ENCODE data around the gene TRAF4. TPM values are rescaled to one million over a fixed set of nuclear protein-coding genes. Genes with fewer than 3 reads are reported as not detected.

The TRAF4 gene
- total and polyA plus RNA-seq, 2 donors (not counting 3 experiments of a cell fraction or from before 2014, with no cell fraction given) = 79.5 to 83.9 TPM

DNA sequence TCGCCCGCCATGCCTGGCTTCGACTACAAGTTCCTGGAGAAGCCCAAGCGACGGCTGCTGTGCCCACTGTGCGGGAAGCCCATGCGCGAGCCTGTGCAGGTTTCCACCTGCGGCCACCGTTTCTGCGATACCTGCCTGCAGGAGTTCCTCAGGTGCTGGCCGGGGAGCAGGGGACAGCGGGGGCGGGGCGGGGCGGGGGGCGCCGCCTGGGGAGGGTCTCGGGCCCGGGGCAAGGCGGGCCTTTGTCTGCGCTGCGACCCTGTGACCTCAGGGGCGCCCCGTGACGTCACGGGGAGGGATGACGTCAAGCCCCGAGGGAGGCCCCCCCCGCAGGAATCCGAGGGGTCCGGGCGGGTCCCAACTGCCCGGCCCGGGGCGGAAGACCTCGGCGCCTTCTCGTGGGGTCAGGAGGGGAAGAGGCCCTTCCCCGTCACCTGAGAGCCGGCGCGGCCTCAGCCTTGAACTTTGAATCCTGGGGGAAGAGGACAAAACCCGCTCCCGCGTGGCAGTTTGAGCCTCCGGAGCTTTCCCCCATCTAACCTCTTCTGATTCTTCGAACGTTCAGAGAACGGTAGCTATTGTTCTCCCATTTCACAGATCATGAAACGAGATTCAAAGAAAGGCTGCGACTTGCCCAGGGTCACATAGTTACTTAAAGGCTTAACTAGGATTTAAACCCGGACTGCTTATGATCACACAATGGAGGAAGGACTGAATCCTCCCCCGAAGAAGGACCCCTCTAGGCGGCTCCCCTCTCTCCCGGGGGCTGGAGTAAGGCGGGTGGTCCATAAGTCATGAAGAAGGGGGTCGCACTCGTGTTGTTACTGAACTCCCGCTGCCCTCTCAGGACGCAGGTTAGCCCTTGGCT is 527 bp downstream of the TRAF4 start:
- peak overlapping the region; percentile 91 for H3K9ac ChIP-seq (replicated peaks; ENCODE audit: extremely low read depth, insufficient read depth, low read length)
- TSS peak; percentile 56 for BruUV-seq (replicated peaks)
- H3K79me2 ChIP-seq (ENCODE audit: control insufficient read depth, insufficient read depth, low read length) = peaks cover 31% of the 10 kb centered on the region
- DNase-seq (ENCODE audit: low read depth, low spot score) (peak; percentile 51), FAIRE-seq (peak; percentile 72)
- CTCF ChIA-PET = interaction anchor here (2.9 to 16.6 kb wide), 2 partner anchors 15 to 19 kb away, joined by 15 to 602 read pairs; partner anchors contain the start of genes NEK8 and TLCD1
- peak overlapping the region; percentile 86 for H3K27ac ChIP-seq (ENCODE audit: insufficient read depth, low read depth, low read length)
- H4K20me1 ChIP-seq (replicated peaks; ENCODE audit: control insufficient read depth, extremely low read depth, insufficient read depth, low read length) = no peaks in the 10 kb centered on the region
- H3K4me1 ChIP-seq (ENCODE audit: control insufficient read depth, extremely low read depth, insufficient read depth, low read length) = peaks cover 28% of the 10 kb centered on the region
- intact Hi-C loops (cut with micrococcal nuclease) = no loop called here
- H3K27me3 ChIP-seq (ENCODE audit: control insufficient read depth in 2 of 2, insufficient read depth in 2 of 2, low read length in 2 of 2) = no peaks in the 10 kb centered on the region
- POLR2A ChIA-PET = interaction anchor here (1.0 to 6.3 kb wide), 4 partner anchors 15 to 25 kb away, joined by 3 to 45 read pairs (median 5); partner anchors contain the start of genes NEK8, RPL23A and TLCD1
- no peaks in the 10 kb centered on the region for H3K9me1 ChIP-seq (replicated peaks; ENCODE audit: control insufficient read depth, extremely low read depth, insufficient read depth, low read length)
- dilution Hi-C loops (cut with MboI; ENCODE audit: extremely low pct_ligation_motif_present, low sequenced_read_pairs) = no loop called here
- peak overlapping the region; percentile 1 for H2AFZ ChIP-seq (ENCODE audit: low read depth, low read length)
- no peaks in the 10 kb centered on the region for H3K9me3 ChIP-seq (replicated peaks; ENCODE audit: control insufficient read depth, insufficient read depth, low read length)
- peak overlapping the region; percentile 77 to 94 (median 86) for H3K4me3 ChIP-seq (replicated peaks in 1 of 3; ENCODE audit: insufficient read depth in 1 of 3, low read depth in 1 of 3, low read length in 3 of 3)
- H3K4me2 ChIP-seq (ENCODE audit: insufficient read depth, low read length) = peak overlapping the region; percentile 84
- TF ChIP-seq FOS (IDR thresholded peaks at IDR 0.05; ENCODE audit: borderline replicate concordance, insufficient read depth, low read length) (no peak), EZH2 (IDR thresholded peaks at IDR 0.05; ENCODE audit: borderline replicate concordance, low read depth, low read length, severe bottlenecking) (no peak), GATA2 (IDR thresholded peaks at IDR 0.05; ENCODE audit: insufficient read depth, insufficient read length, low read depth, low read length) (no peak), MYC (IDR thresholded peaks at IDR 0.05; ENCODE audit: low read depth, low read length) (no peak), POLR2AphosphoS5 (IDR thresholded peaks at IDR 0.05; ENCODE audit: insufficient read depth, low read depth, low read length) (no peak), JUN (IDR thresholded peaks at IDR 0.05; ENCODE audit: borderline replicate concordance, insufficient read depth, insufficient read length, low read depth) (no peak), POLR2A (IDR thresholded peaks at IDR 0.05; ENCODE audit: low read depth, low read length) (no peak), MAX (IDR thresholded peaks at IDR 0.05; ENCODE audit: insufficient read depth, insufficient read length) (no peak)
- TF ChIP-seq, protein P1, sequence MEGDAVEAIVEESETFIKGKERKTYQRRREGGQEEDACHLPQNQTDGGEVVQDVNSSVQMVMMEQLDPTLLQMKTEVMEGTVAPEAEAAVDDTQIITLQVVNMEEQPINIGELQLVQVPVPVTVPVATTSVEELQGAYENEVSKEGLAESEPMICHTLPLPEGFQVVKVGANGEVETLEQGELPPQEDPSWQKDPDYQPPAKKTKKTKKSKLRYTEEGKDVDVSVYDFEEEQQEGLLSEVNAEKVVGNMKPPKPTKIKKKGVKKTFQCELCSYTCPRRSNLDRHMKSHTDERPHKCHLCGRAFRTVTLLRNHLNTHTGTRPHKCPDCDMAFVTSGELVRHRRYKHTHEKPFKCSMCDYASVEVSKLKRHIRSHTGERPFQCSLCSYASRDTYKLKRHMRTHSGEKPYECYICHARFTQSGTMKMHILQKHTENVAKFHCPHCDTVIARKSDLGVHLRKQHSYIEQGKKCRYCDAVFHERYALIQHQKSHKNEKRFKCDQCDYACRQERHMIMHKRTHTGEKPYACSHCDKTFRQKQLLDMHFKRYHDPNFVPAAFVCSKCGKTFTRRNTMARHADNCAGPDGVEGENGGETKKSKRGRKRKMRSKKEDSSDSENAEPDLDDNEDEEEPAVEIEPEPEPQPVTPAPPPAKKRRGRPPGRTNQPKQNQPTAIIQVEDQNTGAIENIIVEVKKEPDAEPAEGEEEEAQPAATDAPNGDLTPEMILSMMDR (IDR thresholded peaks at IDR 0.05; ENCODE audit: extremely low read depth in 1 of 2, insufficient read depth in 1 of 2, low read depth in 1 of 2, low read length in 2 of 2) = no peak
- peaks cover 4 to 19% of the 10 kb centered on the region in 2 experiments for H3K36me3 ChIP-seq (ENCODE audit: control insufficient read depth in 2 of 2, extremely low read depth in 1 of 2, insufficient read depth in 2 of 2, low read length in 2 of 2)

Measured in endothelial cell of umbilical vein (primary cell).